Activated T-cell treated with anti-CD3 and anti-CD28 coated beads, Interleukin-2, amount 50 U/mL, for 48 hours (primary cell): Measurements from ENCODE around the gene SELP.
"Not testable (repeated sequence)": the region's sequence is repeated elsewhere in the genome, so short reads cannot be mapped to it uniquely, and the experiment has no call there.

Source experiments
- DNase-seq, 2 experiments: peaks; one replicate each; pipeline ENCODE4 v3.0.0-alpha.2; 2020

The SELP gene

GRCh38 chr1:169630006-169630405 lies at the start of gene SELP:
SELP (minus strand) TSS chr1:169630124; CDS start chr1:169630074, 50 bp downstream.
- no peak for DNase-seq

GRCh38 chr1:169679692-169680091 lies 49.8 kb upstream of the SELP start:
- DNase-seq, result no peak

GRCh38 chr1:169676001-169676400 lies 46.1 kb upstream of the SELP start:
- DNase-seq, result no peak

DNA sequence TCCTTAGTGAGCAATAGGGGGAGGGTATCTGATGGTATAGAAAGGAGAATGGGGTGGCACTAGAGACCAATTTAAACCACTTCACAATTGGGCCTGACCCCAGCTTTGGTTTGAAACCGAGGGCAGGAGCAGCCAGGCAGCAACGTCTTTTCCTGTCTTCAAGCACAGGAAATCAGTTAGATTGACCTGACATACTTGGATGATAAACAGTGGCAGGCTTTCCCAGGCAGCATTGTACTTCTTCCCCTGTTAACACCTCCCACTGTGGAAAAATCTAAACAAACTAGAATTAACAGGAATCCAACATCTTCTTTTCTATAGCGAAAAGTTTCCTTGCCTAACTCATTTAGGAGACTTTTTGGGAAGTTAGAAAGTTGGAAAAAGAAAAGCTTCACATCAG lies 40.9 kb upstream of the SELP start:
- no peak for DNase-seq

DNA sequence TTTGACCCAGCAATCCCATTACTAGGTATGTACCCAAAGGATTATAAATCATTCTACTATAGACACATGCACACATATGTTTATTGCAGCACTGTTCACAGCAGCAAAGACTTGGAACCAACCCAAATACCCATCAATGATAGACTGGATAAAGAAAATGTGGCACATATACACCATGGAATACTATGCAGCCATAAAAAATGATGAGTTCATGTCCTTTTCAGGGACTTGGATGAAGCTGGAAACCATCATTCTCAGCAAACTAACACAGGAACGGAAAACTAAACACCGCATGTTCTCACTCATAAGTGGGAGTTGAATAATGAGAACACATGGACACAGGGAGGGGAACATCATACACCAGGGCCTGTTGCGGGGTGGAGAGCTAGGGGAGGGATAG lies 40.3 kb upstream of the SELP start:
- not testable (repeated sequence) for DNase-seq

DNA sequence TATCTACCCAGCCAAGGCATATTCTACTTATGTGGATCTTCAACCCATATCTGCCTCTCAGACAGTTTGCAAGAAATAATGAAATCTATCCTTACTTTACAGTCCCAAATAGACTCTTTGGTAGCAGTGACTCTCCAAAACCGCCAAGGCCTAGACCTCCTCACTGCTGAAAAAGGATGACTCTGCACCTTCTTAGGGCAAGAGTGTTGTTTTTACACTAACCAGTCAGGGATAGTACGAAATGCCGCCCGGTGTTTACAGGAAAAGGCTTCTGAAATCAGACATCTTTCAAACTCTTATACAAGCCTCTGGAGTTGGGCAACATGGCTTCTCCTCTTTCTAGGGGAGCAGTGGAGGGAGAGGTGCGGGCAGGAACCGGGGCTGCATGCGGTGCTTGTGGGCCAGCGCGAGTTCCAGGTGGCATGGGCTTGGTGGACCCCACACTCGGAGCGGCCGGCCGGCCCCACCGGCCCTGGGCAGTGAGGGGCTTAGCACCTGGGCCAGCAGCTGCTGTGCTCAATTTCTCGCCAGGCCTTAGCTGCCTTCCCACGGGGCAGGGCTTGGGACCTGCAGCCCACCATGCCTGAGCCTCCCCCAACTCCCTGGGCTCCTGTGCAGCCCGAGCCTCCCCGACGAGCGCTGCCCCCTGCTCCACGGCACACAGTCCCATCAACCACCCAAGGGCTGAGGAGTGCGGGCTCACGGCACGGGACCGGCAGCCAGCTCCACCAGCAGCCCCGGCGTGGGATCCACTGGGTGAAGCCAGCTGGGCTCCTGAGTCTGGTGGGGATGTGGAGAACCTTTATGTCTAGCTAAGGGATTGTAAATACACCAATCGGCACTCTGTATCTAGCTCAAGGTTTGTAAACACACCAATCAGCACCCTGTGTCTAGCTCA lies 38.0 kb upstream of the SELP start:
- not testable (repeated sequence) for DNase-seq

- DNase-seq, result not testable (repeated sequence)
Measured at GRCh38 chr1:169667227-169667639, 37.3 kb upstream of the SELP start.

DNA sequence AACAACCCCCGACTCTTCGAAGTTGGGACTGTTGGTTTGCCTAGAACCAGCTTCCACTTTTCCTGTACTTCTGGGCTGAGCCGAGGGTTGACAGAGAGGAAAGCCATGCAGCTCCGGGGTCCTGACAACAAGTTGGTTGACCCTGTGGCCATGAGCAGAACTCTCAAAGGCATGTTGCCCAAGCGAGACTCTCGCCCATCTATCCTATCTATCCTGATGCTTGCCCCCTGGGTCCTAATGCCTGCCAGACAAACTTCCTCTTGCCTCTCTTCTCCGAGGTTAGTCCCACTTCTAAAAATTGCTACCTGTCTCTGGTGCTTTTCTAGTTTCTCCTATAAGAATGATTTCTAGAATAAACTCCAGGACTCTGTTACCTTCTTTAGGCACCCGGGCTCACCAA lies 32.8 kb upstream of the SELP start:
- DNase-seq, result not testable (repeated sequence)

DNA sequence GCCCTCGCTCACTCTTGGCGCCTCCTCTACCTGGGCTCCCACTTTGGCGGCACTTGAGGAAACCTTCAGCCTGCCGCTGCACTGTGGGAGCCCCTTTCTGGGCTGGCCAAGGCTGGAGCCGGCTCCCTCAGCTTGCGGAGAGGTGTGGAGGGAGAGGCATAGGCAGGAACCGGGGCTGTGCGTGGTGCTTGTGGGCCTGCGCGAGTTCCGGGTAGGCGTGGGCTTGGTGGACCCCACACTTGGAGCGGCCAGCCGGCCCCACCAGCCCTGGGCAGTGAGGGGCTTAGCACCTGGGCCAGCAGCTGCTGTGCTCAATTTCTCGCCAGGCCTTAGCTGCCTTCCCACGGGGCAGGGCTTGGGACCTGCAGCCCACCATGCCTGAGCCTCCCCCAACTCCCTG lies 31.1 kb upstream of the SELP start:
- not testable (repeated sequence) for DNase-seq

- not testable (repeated sequence) for DNase-seq
Measured at GRCh38 chr1:169658777-169659176, 28.9 kb upstream of the SELP start.

GRCh38 chr1:169653873-169654272 lies 23.9 kb upstream of the SELP start:
- DNase-seq, result no peak

- no peak for DNase-seq
Measured at GRCh38 chr1:169651035-169651434, 21.1 kb upstream of the SELP start.

- no peak for DNase-seq
Measured at GRCh38 chr1:169650551-169650950, 20.6 kb upstream of the SELP start.

DNA sequence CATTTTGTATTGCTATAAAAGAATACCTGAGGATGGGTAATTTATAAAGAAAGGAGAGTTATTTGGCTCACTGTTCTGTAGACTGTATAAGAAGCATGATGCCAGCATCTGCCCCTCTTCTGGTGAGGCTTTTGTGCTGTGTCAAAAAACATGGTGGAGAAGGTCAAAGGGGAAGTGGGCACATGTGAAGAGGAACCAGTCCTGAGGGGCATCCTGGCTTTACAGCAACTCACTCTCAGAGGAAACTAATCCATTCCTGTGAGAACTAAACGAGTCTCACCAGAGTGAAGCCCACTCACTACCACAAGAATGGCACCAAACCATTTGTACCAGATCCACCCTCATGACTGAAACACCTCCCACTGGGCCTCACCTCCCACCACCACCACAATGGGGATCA lies 18.8 kb upstream of the SELP start:
- DNase-seq, result no peak

DNA sequence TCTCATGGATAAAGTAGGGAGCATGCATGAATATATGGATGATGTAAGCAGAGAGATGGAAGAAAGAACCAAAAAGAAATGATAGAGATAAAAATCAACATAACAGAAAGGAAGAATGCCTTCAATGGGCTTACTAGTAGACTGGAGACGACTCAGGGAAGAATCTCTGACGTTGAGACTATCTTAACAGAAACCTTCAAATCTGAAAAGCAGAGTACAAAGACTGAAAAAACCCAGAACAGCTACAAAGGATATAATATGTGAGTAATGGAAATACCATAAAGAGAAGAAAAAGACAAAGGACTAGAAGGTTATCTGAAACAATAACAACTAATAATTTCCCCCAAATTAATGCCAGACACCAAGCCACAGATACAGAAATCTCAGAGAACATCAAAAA lies 18.3 kb upstream of the SELP start:
- DNase-seq, result no peak

DNA sequence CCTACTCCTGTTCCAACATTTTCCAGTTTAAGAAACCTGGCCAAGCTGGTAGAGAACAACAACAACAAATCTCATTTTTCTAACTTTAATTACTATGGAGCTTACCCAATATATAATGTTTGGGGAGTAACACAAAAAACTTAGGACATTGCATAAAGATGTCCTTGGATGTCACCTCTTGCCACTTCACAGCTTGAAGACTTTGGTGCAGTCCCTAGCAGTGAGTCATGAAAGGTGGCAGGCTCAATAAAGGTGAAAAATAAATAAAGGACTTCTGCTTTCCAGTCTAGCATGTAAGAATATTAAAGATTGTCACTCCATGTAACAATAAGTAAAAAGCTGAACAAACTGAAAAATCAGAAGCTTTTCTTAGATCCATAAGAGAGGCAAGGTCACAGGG lies 17.6 kb upstream of the SELP start:
- DNase-seq, result no peak

GRCh38 chr1:169644297-169644696 lies 14.4 kb upstream of the SELP start:
- DNase-seq, result no peak

GRCh38 chr1:169634877-169635276 lies 5.0 kb upstream of the SELP start:
- no peak for DNase-seq

- DNase-seq, result no peak
Measured at GRCh38 chr1:169634145-169634544, 4.2 kb upstream of the SELP start.

- DNase-seq, result no peak
Measured at GRCh38 chr1:169631249-169631648, 1.3 kb upstream of the SELP start.

DNA sequence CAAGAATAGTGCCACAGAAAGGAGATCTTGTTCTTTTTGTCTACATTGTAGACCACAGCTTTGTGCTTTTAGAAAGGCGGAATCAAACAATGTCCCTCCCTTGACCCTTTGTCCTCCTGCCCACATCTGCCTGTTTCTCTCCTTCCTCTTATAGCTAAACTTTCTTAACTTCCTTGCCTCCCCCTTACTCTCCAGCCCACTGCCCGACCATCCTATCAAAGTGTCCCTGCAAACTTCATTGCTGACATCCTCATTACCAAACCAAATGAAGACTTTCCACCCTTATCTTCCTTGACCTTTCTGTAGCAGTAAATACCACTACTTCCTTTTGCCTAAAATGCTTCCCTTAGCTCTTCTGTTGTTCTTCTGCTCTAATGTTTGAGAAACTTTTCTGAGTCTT lies 5.0 kb downstream of the SELP start:
- DNase-seq, result no peak

DNA sequence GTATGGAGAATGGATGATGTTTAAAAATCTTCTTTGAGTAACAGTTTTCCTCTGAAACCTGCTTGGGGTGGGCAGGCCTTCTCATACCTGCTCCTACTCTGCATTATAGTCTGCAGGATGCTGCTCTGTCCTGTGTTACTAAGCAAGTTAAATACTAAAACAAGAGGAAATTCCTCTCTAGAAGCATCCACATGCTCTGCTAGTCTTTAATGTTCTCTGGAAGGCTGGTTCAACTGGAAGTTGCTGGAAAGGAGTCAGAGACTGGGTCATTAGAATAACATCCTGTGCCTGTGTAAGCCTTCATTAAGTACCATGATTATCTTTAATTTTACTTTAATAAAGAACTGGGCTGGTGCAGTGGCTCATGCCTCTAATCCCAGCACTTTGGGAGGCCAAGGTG lies 5.8 kb downstream of the SELP start:
- DNase-seq, result no peak

- DNase-seq, result no peak
Measured at GRCh38 chr1:169623132-169623926, 6.6 kb downstream of the SELP start.

GRCh38 chr1:169620565-169620964 lies 9.4 kb downstream of the SELP start:
- DNase-seq, result no peak
